T-helper 9 cell (primary cell): ENCODE data around the gene TUBB6.

Source experiments
- DNase-seq: peaks from one replicate; pipeline ENCODE4 v3.0.0-alpha.2; 2020

TUBB6 gene

DNA sequence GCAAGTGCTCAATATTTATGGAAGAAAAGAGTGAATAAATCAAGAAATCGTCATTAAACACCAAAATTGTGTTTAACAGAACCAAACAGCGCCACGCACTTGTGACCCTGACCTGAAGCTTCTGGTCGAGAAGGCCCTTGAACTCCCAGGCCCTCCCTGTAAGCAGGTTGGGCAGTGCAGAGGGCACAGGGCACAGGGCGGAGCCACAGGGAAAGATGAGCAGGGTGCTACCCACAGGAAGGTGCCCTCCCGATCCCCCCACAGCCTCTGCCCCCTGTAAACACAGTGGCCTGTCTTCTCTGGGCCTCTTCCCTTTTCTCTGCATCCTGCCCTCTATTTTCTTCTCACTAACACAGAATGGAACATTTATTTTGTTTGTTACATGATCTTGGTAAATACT is 16.9 kb upstream of the TUBB6 start:
- DNase-seq: no peak

DNA sequence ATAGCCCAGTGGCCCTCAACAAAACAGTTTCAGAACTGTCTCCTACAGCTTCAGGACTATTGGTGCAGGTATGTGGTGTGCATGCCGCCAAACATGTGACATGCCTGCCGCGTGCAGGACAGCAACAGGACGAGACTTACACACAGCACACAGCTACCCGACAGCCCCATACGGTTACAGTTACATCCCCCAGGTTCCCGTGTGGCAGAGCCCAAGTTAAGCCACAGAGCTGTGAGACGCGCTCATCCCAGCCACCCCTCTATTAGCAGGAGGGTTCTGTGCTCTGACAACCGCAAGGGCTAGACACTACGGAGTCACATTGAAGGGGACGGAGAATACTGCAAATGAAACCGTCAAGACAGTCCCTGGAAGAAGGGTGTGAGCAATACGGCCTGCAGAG is 16.4 kb upstream of the TUBB6 start:
- DNase-seq: no peak

DNA sequence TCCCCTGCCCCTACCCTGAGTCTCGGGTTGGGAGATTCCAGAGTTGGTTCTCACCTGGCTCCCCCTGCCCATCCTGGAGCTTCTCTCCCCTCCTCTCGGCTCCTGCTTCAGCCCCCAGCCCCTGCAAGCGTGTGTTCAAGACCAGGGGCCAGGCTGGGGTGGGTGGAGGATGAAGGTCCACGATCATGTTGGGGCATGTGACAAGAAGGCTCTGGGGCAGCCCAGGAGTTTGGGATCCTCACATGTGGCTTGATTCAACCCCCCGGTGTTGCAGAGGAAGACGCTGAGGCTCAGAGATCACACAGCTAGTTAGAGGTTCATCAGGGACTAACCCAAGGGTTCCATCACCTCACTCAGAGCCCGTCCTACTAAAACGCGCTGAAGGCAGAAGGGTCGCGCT is 14.2 kb upstream of the TUBB6 start:
- no peak for DNase-seq

- DNase-seq: no peak
Measured at GRCh38 chr18:12295389-12296086, 12.5 kb upstream of the TUBB6 start.

- no peak for DNase-seq
Measured at GRCh38 chr18:12296087-12296403, 12.0 kb upstream of the TUBB6 start.

DNA sequence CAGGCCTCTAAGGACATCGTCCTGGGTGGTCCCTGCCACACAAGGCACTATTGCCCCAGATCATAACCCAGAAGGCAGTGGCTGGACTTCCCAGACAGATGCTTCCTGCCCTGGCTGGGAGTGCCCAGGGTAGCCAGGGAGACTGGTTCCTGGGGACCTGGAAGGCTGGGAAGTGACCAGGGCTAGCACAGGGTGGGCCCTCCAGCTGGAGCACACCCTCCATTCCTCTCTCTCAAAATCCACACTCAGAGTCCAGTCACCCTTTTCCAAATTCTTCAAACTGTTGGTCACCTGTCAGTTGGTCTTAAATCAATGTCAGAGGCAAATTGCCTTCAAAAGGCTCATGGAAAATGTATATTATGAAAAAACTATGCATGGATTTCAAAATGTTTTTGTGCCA is 11.6 kb upstream of the TUBB6 start:
- DNase-seq: no peak

GRCh38 chr18:12299862-12300261 is 8.2 kb upstream of the TUBB6 start:
- DNase-seq: no peak

GRCh38 chr18:12301263-12302005 is 6.6 kb upstream of the TUBB6 start:
- DNase-seq: no peak

DNA sequence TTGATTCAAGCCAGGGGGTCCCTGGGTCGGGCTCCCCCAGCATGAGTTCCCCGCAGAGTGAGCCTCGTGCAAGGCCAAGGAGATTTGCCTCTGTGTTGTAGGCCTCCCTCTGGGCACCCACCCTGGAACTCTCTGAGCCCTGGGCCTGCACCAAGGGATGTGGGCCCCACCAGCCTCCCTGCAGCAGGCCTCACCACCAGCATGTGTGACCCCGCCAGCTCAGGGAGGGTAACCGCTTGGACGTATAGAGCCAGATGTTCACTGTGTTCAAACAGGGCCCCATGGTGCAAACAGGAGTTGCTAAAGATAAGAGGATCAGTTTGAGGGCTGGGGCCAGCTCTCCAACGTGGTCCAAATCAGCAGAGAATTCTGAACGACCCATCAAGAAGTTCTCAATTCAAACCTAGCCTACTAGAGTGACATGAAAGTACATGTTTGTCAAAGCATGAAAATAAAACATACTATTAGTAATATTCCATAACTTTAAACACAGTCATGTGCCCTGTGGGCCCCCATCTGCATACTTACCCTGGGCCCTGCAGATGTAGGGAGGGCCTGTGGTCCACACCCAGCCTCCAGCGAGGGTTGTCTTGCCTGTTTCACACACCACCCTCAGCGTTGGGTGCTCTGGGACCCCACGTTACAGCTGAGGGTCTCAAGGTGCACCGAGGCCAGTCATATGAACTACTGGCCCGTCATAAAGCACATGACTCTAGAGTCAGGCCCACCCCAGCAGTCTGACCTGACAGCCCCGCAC is 5.5 kb upstream of the TUBB6 start:
- DNase-seq: no peak

DNA sequence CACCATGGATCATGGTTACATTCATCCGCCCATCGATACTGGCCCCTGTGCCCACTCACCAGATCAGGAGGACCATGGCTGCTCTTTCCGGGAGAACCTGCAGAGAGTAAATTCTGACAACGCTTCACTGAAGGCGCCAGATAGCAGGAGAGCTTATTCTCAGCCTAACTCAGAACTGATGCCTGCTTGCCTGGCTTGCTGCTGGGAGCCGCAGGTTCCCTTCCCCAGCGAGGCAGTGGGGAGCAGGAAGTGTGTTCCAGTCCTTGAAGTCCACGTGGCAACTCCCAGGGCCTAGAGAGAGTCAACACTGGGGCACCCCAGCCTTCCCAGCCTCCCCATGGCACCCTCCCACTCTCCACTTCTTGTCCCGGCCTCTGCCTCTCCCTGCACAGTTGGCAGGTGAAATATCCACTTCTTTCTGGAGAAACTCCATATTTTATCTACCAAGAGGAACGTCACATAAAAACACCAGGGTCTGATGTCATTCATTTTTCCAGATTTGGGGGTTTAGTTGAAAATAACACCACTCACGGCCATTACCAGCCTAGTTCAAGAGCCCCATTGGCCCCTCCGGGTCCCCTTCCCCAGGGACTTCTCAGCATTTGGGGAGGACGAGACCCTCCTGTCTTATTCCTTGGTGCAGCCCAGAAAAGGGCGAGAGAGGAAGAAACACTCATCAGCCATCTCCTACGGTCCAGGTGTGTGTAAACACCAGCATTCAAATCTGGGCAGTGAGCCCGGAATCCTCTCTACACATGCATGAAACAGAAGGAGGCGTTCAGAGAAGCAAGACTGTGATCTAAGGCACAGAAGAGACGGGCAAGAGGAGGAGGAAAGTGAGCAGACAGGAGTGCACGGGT is 3.5 kb upstream of the TUBB6 start:
- DNase-seq: no peak

- DNase-seq: no peak
Measured at GRCh38 chr18:12305211-12305610, 2.8 kb upstream of the TUBB6 start.

- no peak for DNase-seq
Measured at GRCh38 chr18:12305930-12306629, 2.0 kb upstream of the TUBB6 start.

DNA sequence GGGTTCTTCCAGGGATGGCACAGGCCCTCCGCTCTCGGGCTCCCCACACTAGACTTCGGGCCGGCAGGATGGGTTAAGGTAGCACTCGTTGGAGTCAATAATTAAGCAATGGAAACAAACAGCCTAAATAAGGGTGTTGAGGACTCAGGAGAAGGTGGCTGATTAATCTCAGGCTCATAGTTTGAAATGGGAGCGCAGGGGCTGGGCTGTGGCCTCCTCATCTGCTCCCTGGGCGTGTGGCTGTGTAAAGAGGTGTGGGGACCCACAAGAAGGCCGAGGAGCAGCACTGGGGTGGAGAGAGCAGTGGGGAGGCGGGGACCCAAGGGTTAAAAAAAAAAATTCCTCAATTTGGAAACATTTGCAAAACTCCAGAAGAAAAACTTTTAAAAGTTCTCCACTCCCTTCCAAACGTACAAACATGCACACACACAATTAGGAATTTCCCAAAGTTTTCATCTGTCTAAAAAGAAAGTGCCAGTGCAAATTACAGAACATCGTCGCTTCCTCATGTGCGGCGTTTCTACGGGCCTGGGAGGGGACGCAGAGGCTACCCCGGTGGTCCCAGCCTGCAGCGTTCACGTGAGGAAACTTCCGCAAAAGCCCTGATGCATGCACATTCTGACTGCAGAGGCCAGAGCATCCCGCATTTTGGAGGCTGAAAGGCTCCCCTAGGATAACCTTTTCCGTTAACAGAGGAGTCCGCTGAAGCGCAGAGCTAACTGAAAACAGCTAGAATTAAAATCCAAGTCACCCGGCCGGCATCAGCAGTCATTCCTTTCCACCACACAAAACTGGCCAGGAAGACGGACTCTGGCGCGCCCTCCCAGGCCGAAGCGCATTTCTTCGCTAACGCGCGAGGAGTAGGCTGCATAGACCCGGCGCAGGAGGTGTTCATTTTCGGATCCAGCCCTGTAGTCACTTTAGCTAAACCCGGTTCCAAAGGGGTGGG is 1.0 kb upstream of the TUBB6 start:
- no peak for DNase-seq

DNA sequence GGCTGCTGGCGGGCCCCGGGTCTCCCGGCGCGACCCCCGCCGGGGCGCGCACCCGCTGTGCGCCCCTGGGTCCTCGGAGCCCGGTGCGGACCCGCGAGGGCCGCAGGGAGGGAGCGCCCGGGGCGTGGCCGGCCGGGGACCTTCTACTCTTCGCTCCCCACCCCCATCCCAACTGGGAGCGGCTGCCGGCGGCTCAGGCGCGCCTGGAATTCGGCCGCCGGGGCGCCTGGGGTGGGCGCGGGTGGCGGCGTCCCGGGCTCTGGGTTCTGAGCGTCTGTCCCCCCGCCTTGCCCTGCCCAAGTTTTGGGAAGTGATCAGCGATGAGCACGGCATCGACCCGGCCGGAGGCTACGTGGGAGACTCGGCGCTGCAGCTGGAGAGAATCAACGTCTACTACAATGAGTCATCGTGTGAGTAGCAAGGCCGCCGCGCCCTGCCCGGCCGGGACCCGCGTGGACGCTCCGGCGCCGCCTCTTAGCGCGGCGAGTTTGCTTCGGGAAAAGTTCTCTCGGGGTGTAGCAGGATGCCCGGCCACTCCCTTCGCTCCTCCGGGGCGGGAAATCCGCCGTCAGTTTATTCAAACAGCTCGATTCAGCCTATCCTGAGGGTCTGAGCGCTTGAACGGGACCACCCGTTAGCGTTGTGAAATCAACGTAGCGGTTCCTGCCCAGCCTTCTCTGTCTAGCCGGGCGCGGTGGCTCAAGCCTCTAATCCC is 502 bp downstream of the TUBB6 start:
- DNase-seq: no peak

DNA sequence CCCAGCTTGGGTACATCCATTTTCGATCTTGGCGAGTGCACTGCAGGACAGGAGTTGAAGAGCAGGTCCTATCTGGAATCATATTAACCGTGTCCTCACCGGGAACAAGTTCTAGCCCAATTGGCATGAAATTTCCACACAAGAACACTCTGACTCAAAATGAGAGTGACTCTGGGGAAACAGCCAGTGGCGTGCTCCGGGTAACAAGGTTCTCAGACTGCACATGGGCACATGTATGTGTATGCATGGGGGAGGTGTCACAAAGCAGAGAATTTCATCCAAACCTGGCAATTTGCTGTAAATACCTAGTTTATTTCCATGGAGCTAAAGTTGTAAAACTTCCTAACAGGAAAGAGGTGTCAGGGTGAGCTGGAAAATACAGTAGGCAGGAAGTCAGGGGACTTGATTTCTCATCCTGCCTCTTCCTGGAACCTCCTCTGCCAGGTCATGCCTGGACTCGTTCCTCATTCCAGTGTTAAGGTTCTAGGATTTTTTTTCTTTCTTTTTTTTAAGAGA is 1.7 kb downstream of the TUBB6 start:
- DNase-seq: no peak

DNA sequence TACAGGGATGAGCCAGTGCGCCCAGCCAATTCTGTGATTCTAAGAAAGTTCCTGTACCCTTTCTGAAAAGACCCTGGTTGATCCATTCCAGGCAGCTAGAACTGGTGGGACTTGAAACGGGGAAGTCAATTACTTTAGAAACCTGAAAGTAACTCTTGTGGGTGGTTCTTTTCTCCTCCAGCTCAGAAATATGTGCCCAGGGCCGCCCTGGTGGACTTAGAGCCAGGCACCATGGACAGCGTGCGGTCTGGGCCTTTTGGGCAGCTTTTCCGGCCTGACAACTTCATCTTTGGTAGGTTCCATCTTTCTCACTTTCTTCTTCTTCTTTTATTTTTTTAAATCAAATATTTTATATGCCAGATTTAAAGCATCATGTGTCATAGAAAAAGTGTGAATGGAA is 2.7 kb downstream of the TUBB6 start:
- DNase-seq: no peak

GRCh38 chr18:12312976-12313375 is 4.9 kb downstream of the TUBB6 start:
- no peak for DNase-seq

DNA sequence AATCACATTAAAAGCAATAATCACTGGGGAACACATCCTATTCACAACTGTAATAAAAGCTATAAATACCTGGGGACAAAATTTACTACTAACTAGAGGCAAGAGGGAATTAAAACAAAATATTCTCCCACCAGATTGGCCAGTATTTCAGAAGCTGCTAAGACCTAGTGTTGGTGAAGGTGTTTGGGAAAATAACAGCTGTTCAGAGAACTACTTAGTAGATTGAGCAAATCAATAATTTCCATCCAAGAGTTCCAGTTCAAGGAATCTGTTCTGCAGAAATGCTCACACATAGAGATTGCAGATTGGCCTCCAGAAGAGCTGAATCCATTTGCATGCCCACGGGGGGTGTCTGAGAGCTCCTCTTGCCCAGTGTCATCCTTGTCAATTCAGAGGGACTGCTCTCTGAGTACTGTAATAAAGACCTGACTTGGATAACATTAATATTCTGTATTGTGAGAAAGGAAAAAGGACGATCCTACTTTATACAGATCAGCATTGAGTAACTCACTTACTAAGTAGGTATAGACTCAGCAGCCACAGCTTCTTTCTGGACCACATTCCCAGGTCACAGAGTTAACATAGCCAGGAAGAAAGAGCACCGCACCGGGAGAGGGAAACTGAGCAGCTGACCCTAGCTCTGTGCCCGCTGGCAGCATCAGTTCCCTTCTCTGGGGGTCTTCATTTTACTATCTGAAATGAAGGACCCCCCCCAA is 5.6 kb downstream of the TUBB6 start:
- no peak for DNase-seq

GRCh38 chr18:12314591-12315305 is 6.7 kb downstream of the TUBB6 start:
- no peak for DNase-seq
